ENCODE data around the gene PHLDB1.

The PHLDB1 gene

GRCh38 chr11:118645066-118645715 lies 37.8 kb downstream of the PHLDB1 start:
- Mint-ChIP-seq H3K4me1 (ENCODE audit: low read depth) (no peaks in the 10 kb centered on the region), H3K27me3 (peaks cover 11% of the 10 kb centered on the region)
- intact Hi-C loops (cut with micrococcal nuclease) = no loop called here

GRCh38 chr11:118646393-118646792 lies 39.0 kb downstream of the PHLDB1 start:
- Mint-ChIP-seq H3K4me3 (no peak overlapping the region), H3K27ac (no peak overlapping the region), H3K36me3 (ENCODE audit: low read depth) (peaks cover 19% of the 10 kb centered on the region), H3K4me1 (ENCODE audit: low read depth) (no peaks in the 10 kb centered on the region), H3K27me3 (peaks cover 11% of the 10 kb centered on the region), H3K9me3 (no peaks in the 10 kb centered on the region)
- intact Hi-C loops (cut with micrococcal nuclease) = no loop called here

More at GRCh38 chr11:118645066-118645715, 37.8 kb downstream of the PHLDB1 start:
- H3K27ac Mint-ChIP-seq = no peak overlapping the region
- H3K4me3 Mint-ChIP-seq = no peak overlapping the region
- peaks cover 14% of the 10 kb centered on the region for H3K36me3 Mint-ChIP-seq (ENCODE audit: low read depth)
- H3K9me3 Mint-ChIP-seq = no peaks in the 10 kb centered on the region

- Mint-ChIP-seq H3K9me3 (no peaks in the 10 kb centered on the region), H3K4me3 (no peak overlapping the region), H3K27ac (no peak overlapping the region), H3K27me3 (peaks cover 11% of the 10 kb centered on the region), H3K4me1 (ENCODE audit: low read depth) (no peaks in the 10 kb centered on the region), H3K36me3 (ENCODE audit: low read depth) (peaks cover 19% of the 10 kb centered on the region)
- intact Hi-C loops (cut with micrococcal nuclease) = no loop called here
Observed at GRCh38 chr11:118648291-118648690, 40.9 kb downstream of the PHLDB1 start.

GRCh38 chr11:118649941-118650340 lies 42.5 kb downstream of the PHLDB1 start:
- peaks cover 19% of the 10 kb centered on the region for H3K36me3 Mint-ChIP-seq (ENCODE audit: low read depth)
- no peak overlapping the region for H3K4me3 Mint-ChIP-seq
- no peaks in the 10 kb centered on the region for H3K9me3 Mint-ChIP-seq
- H3K4me1 Mint-ChIP-seq (ENCODE audit: low read depth) = no peaks in the 10 kb centered on the region
- no peak overlapping the region for H3K27ac Mint-ChIP-seq
- intact Hi-C loops (cut with micrococcal nuclease) = no loop called here
- peaks cover 11% of the 10 kb centered on the region for H3K27me3 Mint-ChIP-seq

GRCh38 chr11:118650366-118650765 lies 43.0 kb downstream of the PHLDB1 start:
- Mint-ChIP-seq H3K4me1 (ENCODE audit: low read depth) (no peaks in the 10 kb centered on the region), H3K27me3 (peaks cover 11% of the 10 kb centered on the region), H3K36me3 (ENCODE audit: low read depth) (peaks cover 18% of the 10 kb centered on the region), H3K27ac (no peak overlapping the region), H3K9me3 (no peaks in the 10 kb centered on the region), H3K4me3 (no peak overlapping the region)
- intact Hi-C loops (cut with micrococcal nuclease) = no loop called here

GRCh38 chr11:118651820-118652219 lies 44.4 kb downstream of the PHLDB1 start:
- Mint-ChIP-seq H3K27ac (no peak overlapping the region), H3K9me3 (no peaks in the 10 kb centered on the region), H3K4me1 (ENCODE audit: low read depth) (no peaks in the 10 kb centered on the region), H3K36me3 (ENCODE audit: low read depth) (peaks cover 12% of the 10 kb centered on the region), H3K27me3 (peaks cover 7% of the 10 kb centered on the region), H3K4me3 (no peak overlapping the region)
- intact Hi-C loops (cut with micrococcal nuclease) = no loop called here

GRCh38 chr11:118652681-118653181 lies 45.3 kb downstream of the PHLDB1 start:
- no peaks in the 10 kb centered on the region for H3K4me1 Mint-ChIP-seq (ENCODE audit: low read depth)
- no peak overlapping the region for H3K27ac Mint-ChIP-seq
- H3K9me3 Mint-ChIP-seq = no peaks in the 10 kb centered on the region
- H3K27me3 Mint-ChIP-seq = peaks cover 3% of the 10 kb centered on the region
- peaks cover 9% of the 10 kb centered on the region for H3K36me3 Mint-ChIP-seq (ENCODE audit: low read depth)
- no peak overlapping the region for H3K4me3 Mint-ChIP-seq
- intact Hi-C loops (cut with micrococcal nuclease) = no loop called here

- Mint-ChIP-seq H3K36me3 (ENCODE audit: low read depth) (peaks cover 5% of the 10 kb centered on the region), H3K4me3 (no peak overlapping the region), H3K9me3 (no peaks in the 10 kb centered on the region), H3K27me3 (peaks cover 3% of the 10 kb centered on the region), H3K4me1 (ENCODE audit: low read depth) (no peaks in the 10 kb centered on the region), H3K27ac (no peak overlapping the region)
- intact Hi-C loops (cut with micrococcal nuclease) = no loop called here
Observed at GRCh38 chr11:118653684-118654390, 46.4 kb downstream of the PHLDB1 start.

- H3K4me3 Mint-ChIP-seq = no peak overlapping the region
- intact Hi-C loops (cut with micrococcal nuclease) = loop anchor here (5.0 kb wide), 1 partner anchor 48 kb away; the partner anchor contains the start of gene PHLDB1
- peaks cover 12% of the 10 kb centered on the region for H3K27me3 Mint-ChIP-seq
- H3K27ac Mint-ChIP-seq = no peak overlapping the region
- no peaks in the 10 kb centered on the region for H3K9me3 Mint-ChIP-seq
- H3K36me3 Mint-ChIP-seq (ENCODE audit: low read depth) = peaks cover 5% of the 10 kb centered on the region
- H3K4me1 Mint-ChIP-seq (ENCODE audit: low read depth) = no peaks in the 10 kb centered on the region
Observed at GRCh38 chr11:118655486-118656190, 48.2 kb downstream of the PHLDB1 start.

GRCh38 chr11:118656563-118657165 lies 49.2 kb downstream of the PHLDB1 start:
- Mint-ChIP-seq H3K27me3 (peaks cover 14% of the 10 kb centered on the region), H3K4me1 (ENCODE audit: low read depth) (no peaks in the 10 kb centered on the region), H3K36me3 (ENCODE audit: low read depth) (no peaks in the 10 kb centered on the region), H3K4me3 (no peak overlapping the region), H3K27ac (no peak overlapping the region), H3K9me3 (no peaks in the 10 kb centered on the region)
- intact Hi-C loops (cut with micrococcal nuclease) = loop anchor here (5.0 kb wide), 1 partner anchor 49 kb away; the partner anchor contains the start of gene PHLDB1

GRCh38 chr11:118657238-118657637 lies 49.8 kb downstream of the PHLDB1 start:
- Mint-ChIP-seq H3K36me3 (ENCODE audit: low read depth) (no peaks in the 10 kb centered on the region), H3K27me3 (peaks cover 16% of the 10 kb centered on the region), H3K4me3 (no peak overlapping the region), H3K9me3 (no peaks in the 10 kb centered on the region), H3K4me1 (ENCODE audit: low read depth) (no peaks in the 10 kb centered on the region), H3K27ac (no peak overlapping the region)
- intact Hi-C loops (cut with micrococcal nuclease) = loop anchor here (5.0 kb wide), 1 partner anchor 50 kb away; the partner anchor contains the start of gene PHLDB1

- Mint-ChIP-seq H3K36me3 (ENCODE audit: low read depth) (no peaks in the 10 kb centered on the region), H3K27ac (no peak overlapping the region), H3K9me3 (no peaks in the 10 kb centered on the region), H3K27me3 (peaks cover 18% of the 10 kb centered on the region), H3K4me1 (ENCODE audit: low read depth) (no peaks in the 10 kb centered on the region), H3K4me3 (no peak overlapping the region)
- intact Hi-C loops (cut with micrococcal nuclease) = loop anchor here (5.0 kb wide), 1 partner anchor 51 kb away; the partner anchor contains the start of gene PHLDB1
Observed at GRCh38 chr11:118657709-118658428, 50.5 kb downstream of the PHLDB1 start.
